ENCODE measurements around the gene OPA3.
A peak's percentile ranks its signal among the peaks of the same experiment; 100 is the strongest.

The OPA3 gene

DNA sequence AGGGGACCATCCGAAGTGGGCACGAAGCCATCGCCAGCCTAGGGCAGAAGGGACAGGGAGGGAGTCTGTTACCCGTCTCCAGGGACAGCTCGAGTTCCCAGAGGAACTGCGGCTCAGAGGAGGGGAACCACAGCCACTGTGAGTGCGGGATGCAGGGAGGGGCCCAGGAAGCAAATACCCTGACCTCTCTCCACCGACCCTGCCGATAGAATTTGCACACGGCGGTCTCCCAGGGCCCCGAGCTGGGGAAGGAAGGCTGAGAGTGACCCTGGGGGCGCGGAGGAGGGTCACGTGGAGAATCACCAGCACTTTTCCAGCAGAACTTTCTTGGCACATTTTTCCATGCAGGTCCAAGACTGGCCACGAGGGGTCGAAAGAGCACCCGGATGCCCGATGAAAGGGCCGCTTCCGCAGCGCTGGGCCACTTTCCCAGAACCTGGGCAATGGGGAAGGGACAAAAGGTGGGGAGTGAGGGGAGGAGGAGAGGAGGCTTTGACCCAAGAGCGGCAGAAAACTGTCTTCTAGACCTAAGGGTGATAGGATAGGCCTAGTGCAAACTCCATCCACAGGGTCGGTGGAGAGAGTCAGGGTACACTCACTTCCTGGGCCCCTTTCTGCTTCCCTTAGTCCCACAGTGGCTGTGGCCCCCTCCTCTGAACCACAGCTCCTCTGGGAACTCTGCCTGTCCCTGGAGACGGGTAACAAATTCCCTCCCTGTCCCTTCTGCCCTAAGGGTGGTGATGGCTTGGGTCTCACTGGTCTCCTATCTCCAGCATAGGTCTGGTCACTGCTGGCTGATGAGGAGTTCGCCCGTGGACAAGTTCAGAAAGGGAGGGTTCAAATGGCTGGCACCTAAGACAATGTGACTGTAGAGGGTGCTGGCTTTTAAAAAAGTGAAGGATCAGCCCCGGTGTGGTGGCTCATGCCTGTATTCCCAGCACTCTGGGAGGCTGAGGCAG is 22.7 kb upstream of the OPA3 start:
- Mint-ChIP-seq H3K36me3 (ENCODE audit: low read depth) (peaks cover 22% of the 10 kb centered on the region), H3K9me3 (no peaks in the 10 kb centered on the region), H3K4me1 (ENCODE audit: low read depth) (peaks cover 7% of the 10 kb centered on the region), H3K27me3 (ENCODE audit: low read depth) (peaks cover 13% of the 10 kb centered on the region), H3K4me3 (no peak overlapping the region), H3K27ac (peak overlapping the region; percentile 78)
- DNase-seq (ENCODE audit: low spot score) = peak; percentile 23

GRCh38 chr19:45601524-45602374 is 17.1 kb upstream of the OPA3 start, which contains the start of gene GPR4:
GPR4 (minus strand) TSS chr19:45602212; CDS start chr19:45591866, 10,346 bp downstream.
- Mint-ChIP-seq H3K9me3 (no peaks in the 10 kb centered on the region), H3K4me1 (ENCODE audit: low read depth) (peaks cover 21% of the 10 kb centered on the region), H3K27me3 (ENCODE audit: low read depth) (peaks cover 67% of the 10 kb centered on the region), H3K36me3 (ENCODE audit: low read depth) (no peaks in the 10 kb centered on the region), H3K4me3 (no peak within 1 kb of the TSS), H3K27ac (no peak within 1 kb of the TSS)
- DNase-seq (ENCODE audit: low spot score) = no peak

DNA sequence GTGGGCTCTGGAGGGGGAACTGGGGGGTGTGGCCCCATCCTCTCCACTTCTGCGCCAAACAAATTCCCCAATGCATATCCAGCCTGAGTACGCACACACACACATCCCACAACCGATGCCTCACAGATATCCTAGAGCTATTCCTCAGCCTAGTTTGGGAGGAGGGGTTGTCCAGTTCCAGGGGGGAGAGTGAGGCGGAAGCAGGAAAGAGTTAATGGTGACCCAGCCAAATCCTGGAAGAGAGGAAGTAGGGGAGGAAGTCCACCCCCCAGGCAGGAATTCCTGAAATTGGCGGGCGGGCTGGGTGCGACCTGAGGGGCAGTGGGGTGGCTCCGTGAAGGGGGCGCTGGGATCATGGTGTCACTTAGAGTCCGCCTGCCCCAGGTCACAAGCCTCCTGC is 16.5 kb upstream of the OPA3 start:
- Mint-ChIP-seq H3K27me3 (ENCODE audit: low read depth) (peaks cover 72% of the 10 kb centered on the region), H3K4me1 (ENCODE audit: low read depth) (peaks cover 21% of the 10 kb centered on the region), H3K27ac (no peak overlapping the region), H3K9me3 (no peaks in the 10 kb centered on the region), H3K4me3 (no peak overlapping the region), H3K36me3 (ENCODE audit: low read depth) (no peaks in the 10 kb centered on the region)
- no peak for DNase-seq (ENCODE audit: low spot score)

GRCh38 chr19:45600340-45600885 is 15.8 kb upstream of the OPA3 start:
- H3K36me3 Mint-ChIP-seq (ENCODE audit: low read depth) = no peaks in the 10 kb centered on the region
- DNase-seq (ENCODE audit: low spot score) = no peak
- peaks cover 76% of the 10 kb centered on the region for H3K27me3 Mint-ChIP-seq (ENCODE audit: low read depth)
- no peak overlapping the region for H3K4me3 Mint-ChIP-seq
- no peaks in the 10 kb centered on the region for H3K9me3 Mint-ChIP-seq
- H3K27ac Mint-ChIP-seq = no peak overlapping the region
- peaks cover 21% of the 10 kb centered on the region for H3K4me1 Mint-ChIP-seq (ENCODE audit: low read depth)

- H3K36me3 Mint-ChIP-seq (ENCODE audit: low read depth) = no peaks in the 10 kb centered on the region
- H3K4me1 Mint-ChIP-seq (ENCODE audit: low read depth) = peaks cover 21% of the 10 kb centered on the region
- H3K27me3 Mint-ChIP-seq (ENCODE audit: low read depth) = peaks cover 76% of the 10 kb centered on the region
- DNase-seq (ENCODE audit: low spot score) = no peak
- H3K27ac Mint-ChIP-seq = no peak overlapping the region
- no peaks in the 10 kb centered on the region for H3K9me3 Mint-ChIP-seq
- H3K4me3 Mint-ChIP-seq = no peak overlapping the region
Measured at GRCh38 chr19:45599286-45599685, 14.7 kb upstream of the OPA3 start.

DNA sequence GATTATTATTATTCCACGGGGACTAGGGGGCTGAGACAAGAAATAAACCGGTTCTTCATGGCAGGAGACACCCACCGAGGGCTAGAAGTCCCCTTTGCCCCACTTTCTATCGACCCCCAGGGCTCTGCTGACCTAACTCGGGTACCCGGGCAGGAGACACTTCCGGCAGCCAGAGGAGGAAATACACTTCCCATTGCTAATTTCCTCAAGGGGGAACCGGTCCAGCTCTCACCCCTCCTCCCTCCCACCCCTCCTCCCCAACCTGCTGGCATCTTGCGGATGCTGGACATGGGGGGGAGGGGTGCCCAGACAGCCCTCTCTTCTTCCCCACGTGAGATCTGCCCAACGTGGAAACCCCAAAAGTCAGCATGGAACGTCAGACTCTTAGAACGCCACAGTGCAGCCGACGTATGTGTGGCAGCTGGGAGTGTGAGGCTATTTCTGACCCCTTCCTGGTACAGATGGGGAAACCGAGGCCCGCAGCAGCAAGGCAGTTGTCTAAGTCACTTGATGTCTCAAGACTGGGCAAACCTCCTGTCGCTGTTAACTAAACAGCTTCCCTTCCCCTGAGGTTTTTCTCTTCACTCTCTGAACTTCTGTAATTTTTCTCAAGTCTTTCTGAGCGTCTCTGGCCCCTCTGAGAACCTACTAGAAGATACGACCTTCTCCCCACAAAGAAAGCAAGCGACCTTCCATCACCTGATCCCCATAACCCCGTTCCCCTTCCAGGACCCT is 13.8 kb upstream of the OPA3 start:
- Mint-ChIP-seq H3K27me3 (ENCODE audit: low read depth) (peaks cover 73% of the 10 kb centered on the region), H3K9me3 (no peaks in the 10 kb centered on the region), H3K4me3 (peak overlapping the region; percentile 42), H3K4me1 (ENCODE audit: low read depth) (peaks cover 21% of the 10 kb centered on the region), H3K27ac (no peak overlapping the region), H3K36me3 (ENCODE audit: low read depth) (no peaks in the 10 kb centered on the region)
- no peak for DNase-seq (ENCODE audit: low spot score)

DNA sequence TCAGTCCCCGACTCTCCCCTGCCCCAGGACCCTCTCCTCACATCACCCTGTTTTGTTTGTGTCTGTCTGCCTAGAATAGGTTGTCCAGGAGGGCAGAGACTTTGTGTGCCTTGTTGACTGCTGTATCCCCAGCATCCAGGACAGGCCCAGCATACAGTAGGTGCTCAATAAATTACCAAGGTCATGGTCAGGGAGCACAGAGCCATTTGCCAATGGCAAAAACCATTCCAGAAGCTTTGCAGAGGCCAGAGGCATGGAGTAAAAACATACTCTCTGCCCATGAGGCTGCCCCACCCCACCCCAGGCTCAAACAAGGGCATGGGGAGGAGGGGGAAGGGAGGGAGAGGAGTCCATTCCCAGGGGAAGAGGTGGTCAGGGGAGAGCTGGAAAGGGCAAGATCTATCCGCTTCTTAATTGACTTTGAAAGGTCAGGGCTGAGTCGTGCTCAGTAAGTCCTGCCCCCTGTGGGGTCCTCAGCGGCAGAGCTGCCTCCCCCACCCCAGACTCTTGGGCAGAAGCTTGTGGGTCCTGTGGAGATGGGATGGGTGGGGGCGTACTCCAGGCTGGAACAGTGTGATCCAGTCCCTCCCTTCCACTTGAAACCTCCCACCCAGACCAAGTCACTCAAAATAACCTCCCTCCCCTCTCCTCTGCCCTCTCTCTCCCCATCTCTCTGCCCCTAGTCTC is 13.0 kb upstream of the OPA3 start:
- Mint-ChIP-seq H3K27ac (no peak overlapping the region), H3K27me3 (ENCODE audit: low read depth) (peaks cover 65% of the 10 kb centered on the region), H3K9me3 (no peaks in the 10 kb centered on the region), H3K4me3 (no peak overlapping the region), H3K36me3 (ENCODE audit: low read depth) (no peaks in the 10 kb centered on the region), H3K4me1 (ENCODE audit: low read depth) (peaks cover 21% of the 10 kb centered on the region)
- no peak for DNase-seq (ENCODE audit: low spot score)

GRCh38 chr19:45595814-45596213 is 11.2 kb upstream of the OPA3 start:
- no peak overlapping the region for H3K4me3 Mint-ChIP-seq
- H3K9me3 Mint-ChIP-seq = no peaks in the 10 kb centered on the region
- H3K4me1 Mint-ChIP-seq (ENCODE audit: low read depth) = peaks cover 23% of the 10 kb centered on the region
- H3K36me3 Mint-ChIP-seq (ENCODE audit: low read depth) = no peaks in the 10 kb centered on the region
- no peak for DNase-seq (ENCODE audit: low spot score)
- peaks cover 56% of the 10 kb centered on the region for H3K27me3 Mint-ChIP-seq (ENCODE audit: low read depth)
- no peak overlapping the region for H3K27ac Mint-ChIP-seq

DNA sequence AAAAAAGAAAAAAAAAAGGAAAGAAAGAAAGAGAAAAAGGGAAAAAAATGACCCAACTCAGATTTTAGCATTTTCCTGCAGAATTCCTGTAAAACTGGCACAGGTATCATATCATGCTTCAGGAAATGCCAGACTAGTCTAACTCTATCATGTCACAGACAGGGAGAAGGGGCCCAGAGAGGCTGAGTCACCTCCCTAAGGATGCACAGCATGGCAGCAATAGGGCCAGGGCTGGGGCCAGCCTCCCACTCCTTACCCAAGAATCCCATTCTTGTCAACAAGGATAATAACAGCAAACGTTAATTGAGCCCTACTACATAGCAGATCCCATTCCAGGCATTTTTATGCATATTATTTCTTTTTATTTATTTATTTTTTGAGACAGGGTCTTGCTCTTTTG is 8.9 kb upstream of the OPA3 start:
- Mint-ChIP-seq H3K4me1 (ENCODE audit: low read depth) (peaks cover 14% of the 10 kb centered on the region), H3K4me3 (no peak overlapping the region), H3K9me3 (no peaks in the 10 kb centered on the region), H3K27me3 (ENCODE audit: low read depth) (peaks cover 38% of the 10 kb centered on the region), H3K27ac (no peak overlapping the region), H3K36me3 (ENCODE audit: low read depth) (no peaks in the 10 kb centered on the region)
- no peak for DNase-seq (ENCODE audit: low spot score)

DNA sequence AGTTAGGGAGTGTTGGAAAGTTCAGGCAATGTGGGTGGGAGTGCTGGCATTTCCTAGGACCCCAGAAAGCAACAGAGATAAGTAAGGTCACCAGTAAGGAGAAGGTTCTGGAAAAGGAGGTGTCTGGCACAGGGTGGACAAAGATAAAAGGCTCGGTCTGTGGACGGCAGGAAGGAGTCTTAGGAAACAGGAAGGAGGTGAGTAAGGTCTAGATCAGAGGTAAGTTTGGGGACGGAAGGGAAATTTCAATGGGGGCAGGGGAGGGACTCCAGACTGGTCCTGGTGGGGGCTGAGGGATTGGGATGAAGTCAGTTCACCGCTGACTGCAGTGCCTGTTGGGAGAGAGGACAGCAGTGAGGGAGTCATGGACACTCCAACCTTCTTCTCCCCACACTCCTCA is 7.8 kb upstream of the OPA3 start:
- DNase-seq (ENCODE audit: low spot score) = no peak
- Mint-ChIP-seq H3K36me3 (ENCODE audit: low read depth) (no peaks in the 10 kb centered on the region), H3K9me3 (no peaks in the 10 kb centered on the region), H3K27me3 (ENCODE audit: low read depth) (peaks cover 27% of the 10 kb centered on the region), H3K4me1 (ENCODE audit: low read depth) (peaks cover 8% of the 10 kb centered on the region), H3K27ac (no peak overlapping the region), H3K4me3 (no peak overlapping the region)

DNA sequence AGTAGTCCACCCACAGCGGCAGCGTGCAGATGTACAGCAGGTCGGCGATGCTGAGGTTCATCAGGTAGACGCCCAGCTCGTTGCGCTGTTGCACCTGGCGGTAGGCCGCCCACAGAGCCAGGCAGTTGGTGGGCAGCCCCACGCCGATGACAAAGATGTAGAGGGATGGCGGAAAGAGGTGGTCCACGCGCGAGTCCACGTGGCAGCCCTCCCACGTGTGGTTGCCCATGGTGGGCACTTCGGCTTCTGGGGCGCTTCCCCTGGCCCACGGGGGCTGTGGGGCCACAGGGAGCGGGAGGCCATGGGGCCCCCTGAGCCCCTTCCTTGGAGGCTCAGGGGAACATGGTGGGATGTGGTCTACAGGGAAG is 7.0 kb upstream of the OPA3 start:
- Mint-ChIP-seq H3K27me3 (ENCODE audit: low read depth) (peaks cover 19% of the 10 kb centered on the region), H3K4me3 (no peak overlapping the region), H3K9me3 (no peaks in the 10 kb centered on the region)

GRCh38 chr19:45591004-45591637 is 6.5 kb upstream of the OPA3 start:
- Mint-ChIP-seq H3K4me1 (ENCODE audit: low read depth) (peaks cover 8% of the 10 kb centered on the region), H3K9me3 (no peaks in the 10 kb centered on the region), H3K4me3 (no peak overlapping the region), H3K36me3 (ENCODE audit: low read depth) (no peaks in the 10 kb centered on the region), H3K27me3 (ENCODE audit: low read depth) (peaks cover 15% of the 10 kb centered on the region), H3K27ac (no peak overlapping the region)
- DNase-seq (ENCODE audit: low spot score) = peak; percentile 37

More for the DNA sequence above, 7.0 kb upstream of the OPA3 start:
- Mint-ChIP-seq H3K4me1 (ENCODE audit: low read depth) (peaks cover 8% of the 10 kb centered on the region), H3K27ac (no peak overlapping the region), H3K36me3 (ENCODE audit: low read depth) (no peaks in the 10 kb centered on the region)
- no peak for DNase-seq (ENCODE audit: low spot score)

Measured in T-helper 2 cell treated with Interferon-gamma antibody and Interleukin-4, amounts not matched to agents 5 μg/mL and 100 μg/mL, for 36 hours (primary cell).